IPS-18c (cell line): ENCODE data around the gene MBTPS1.

Experiments
- H3K4me3 ChIP-seq: 2 replicates; pipeline ENCODE4 v1.7.0; 2013; ENCODE audit warnings: low read depth, mild to moderate bottlenecking, low read length, moderate library complexity; ENCODE audit not compliant: insufficient read depth
- H3K9me3 ChIP-seq: one replicate; pipeline ENCODE4 v1.6.1; 2013; ENCODE audit warnings: mild to moderate bottlenecking, low read length, moderate library complexity; ENCODE audit not compliant: control insufficient read depth, insufficient read depth

MBTPS1 gene

DNA sequence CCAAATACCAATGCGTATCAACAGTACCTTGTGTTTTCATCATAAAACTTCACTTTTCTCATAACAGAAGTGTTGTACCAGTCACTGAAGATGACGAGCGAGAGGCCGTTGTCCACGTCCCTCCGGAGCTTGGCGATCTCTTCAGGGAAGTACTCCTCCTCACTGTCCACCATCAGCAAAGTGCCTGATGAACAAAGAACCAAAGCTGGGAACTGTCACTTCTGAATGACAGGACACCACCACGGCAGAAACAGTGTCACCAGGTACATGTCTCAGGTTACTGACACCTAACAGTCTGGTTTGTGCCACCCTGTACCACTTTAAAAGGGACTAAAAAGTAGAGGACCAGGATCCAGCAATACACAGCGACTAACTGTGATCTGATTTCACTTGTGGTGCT is 49.1 kb downstream of the MBTPS1 start:
- no peaks in the 10 kb centered on the region for H3K9me3 ChIP-seq
- no peak overlapping the region for H3K4me3 ChIP-seq

DNA sequence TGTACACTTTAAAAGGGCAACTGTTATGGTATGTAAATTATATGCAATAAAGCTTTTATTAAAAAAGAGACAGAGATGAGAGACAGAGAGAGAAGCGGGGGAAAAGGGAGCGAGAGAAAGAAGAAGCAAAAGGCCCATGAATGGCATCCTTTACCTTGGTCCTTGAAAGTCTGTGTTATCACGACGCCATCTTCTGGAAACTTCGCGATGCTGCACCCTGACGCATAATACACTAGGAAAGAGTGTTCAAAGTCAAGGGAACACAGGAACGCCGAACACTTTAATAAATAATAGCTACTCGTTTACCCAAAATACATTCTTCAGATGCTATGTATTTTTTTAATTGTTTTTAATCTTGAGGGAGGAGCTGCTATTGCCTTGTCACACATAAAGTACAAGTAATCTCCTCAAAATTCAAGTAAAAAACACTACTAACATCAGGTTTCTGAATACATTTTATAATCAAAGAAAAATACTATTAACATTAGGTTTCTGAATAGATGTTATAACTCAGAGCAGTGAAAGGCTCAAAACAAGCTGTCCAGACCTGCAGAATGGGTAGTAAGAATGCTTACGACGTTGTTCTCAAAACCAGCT is 51.1 kb downstream of the MBTPS1 start:
- Histone ChIP-seq H3K4me3 (no peak overlapping the region), H3K9me3 (no peaks in the 10 kb centered on the region)

DNA sequence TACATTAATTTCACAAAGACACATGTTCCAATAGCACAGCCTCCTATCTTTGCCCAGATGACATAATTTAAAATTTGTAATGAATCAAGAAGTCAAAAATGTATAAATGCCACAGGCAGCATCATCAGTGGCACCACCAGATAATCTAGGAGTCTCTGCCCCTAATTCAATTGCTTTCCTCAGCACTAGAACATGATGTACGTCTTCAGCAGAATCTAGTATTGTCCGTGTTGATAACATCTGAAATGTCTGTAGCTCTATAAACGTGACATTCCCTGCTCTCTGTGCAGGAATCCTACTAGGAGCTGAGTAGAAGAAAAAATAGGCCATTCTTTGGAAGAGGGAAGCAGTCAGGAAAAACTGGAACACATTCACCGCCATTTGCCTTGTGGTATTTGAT is 52.8 kb downstream of the MBTPS1 start:
- Histone ChIP-seq H3K9me3 (no peaks in the 10 kb centered on the region), H3K4me3 (no peak overlapping the region)

DNA sequence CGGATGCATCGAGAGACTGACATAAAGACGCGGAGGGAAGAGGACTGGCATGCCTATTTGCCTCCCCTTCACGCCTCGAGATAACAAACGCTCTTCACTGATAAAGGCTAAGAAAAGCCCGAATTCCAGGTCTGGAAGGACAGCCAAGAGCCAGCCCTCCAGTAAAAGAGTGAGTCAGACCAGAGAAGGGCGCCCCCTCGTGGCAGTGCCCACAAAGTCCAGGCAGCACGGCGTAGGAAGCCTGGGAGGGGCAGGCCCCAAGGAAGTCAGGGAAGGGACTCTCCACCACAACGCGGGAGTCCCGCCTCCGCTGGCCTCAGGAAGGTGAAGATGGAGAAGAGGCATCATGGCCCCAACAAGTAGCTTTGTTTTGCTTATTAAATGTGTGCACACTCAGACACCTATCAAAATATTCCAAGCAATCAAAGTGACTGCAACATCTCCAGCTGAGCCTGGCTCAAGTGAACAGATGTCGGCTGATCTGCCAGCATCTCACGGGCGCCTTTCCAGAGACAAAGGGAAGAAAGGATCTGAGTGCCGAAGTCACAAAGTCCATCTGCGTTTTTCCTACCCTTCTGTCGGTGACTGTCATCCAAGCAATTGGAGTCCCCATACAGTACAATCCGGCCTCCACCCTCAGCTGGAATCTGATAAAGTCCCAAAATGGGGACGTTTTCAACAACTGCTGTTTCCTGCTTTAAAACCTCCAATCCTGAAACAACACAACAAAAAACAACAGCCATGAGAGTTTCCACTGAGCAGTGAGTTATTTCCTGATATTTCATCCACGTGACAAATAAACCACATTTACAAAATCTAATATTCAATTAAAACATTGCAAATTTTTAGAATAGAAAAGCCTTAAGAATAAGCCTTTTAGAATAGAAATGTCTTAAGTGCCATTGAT is 53.8 kb downstream of the MBTPS1 start:
- Histone ChIP-seq H3K9me3 (no peaks in the 10 kb centered on the region), H3K4me3 (no peak overlapping the region)

DNA sequence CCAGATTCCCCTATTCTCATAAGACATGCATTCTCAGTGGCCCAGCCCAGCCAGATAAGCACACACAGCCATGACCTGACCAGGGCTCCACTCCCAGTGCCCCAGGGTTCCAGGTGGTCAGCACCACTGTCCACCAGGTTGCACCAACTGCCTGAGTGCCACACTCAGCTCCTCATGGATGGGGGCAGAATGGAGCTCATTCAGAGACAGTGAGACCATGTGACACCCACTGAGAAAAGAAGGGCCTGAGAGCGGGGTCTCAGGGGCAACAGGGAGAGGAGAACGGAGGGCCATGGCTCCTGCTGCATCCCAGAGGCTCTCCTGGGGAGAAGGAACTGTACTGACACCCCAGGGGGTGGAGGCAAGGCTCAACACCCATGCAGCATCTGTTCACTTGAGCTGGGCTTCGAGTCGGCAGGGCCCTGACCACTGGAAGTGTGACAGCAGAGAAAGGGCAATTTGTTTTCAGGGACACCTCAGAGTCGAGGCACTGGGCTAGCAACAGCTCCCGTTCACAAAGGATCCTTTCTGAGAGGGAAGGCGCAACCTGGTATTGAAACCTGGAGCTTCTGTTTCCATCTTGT is 55.4 kb downstream of the MBTPS1 start:
- H3K4me3 ChIP-seq: no peak overlapping the region
- no peaks in the 10 kb centered on the region for H3K9me3 ChIP-seq

DNA sequence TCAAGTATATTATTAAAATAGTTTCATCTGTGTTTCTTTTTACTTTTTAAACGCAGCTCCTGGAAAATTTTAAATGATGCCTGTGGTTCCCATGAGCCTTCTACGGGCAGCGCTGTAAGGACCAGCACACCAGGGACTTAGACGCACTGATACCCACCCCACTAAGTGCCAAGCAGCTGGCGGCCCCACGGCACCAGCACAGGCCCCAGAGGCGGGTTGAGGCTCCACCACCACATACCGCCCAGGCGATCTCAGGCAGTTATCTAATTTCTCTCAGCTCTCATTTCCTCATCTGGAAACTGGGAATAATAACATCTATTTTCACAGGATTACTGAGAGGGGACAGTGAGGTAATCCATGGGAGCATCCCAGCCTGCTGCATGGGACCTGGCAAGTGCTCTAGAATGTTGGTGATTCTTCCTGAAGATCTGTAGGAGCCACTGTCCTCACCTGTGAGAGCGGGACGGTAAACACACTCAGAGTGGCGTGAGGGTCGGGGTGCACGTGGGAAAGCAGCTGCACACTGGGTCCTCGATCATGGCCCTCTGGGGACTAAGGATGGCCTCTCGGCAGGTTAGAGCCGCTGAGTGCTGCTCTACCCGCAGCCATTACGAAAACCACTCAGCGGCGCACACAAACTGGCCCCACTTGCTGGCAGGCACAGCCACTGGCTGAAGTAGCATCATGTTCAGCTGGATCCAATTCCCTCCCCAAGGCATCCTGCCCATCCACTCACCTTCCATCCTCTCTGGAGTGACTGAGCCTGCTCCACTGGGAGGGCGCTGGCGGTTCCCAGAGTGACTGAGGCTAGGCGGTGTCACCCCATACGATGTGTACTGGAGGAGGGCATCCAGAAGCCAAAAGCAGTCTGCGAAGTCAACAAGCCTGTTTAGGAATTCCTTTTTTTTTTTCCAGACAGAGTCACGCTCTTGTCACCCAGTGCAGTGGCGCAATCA is 56.5 kb downstream of the MBTPS1 start:
- no peak overlapping the region for H3K4me3 ChIP-seq
- H3K9me3 ChIP-seq: no peaks in the 10 kb centered on the region

DNA sequence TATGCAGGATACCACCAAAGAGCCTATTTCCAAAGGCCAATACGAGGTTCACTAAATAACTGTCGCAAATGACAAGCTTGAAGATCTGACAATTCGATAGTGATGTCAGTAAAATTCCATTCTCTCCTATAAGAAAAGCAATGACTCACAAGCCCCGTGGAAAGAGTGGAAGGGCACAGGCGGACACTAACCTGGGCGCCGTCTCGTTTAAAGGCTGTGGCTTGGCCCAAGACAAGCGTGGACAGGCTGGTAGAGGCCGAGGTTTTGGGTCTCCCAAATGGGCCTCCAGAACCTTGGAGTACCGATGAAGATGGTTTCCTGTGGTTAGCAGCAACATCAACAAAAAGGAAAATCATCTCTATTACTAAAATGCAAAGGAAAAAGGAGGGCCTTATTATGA is 57.6 kb downstream of the MBTPS1 start:
- Histone ChIP-seq H3K9me3 (no peaks in the 10 kb centered on the region), H3K4me3 (no peak overlapping the region)

DNA sequence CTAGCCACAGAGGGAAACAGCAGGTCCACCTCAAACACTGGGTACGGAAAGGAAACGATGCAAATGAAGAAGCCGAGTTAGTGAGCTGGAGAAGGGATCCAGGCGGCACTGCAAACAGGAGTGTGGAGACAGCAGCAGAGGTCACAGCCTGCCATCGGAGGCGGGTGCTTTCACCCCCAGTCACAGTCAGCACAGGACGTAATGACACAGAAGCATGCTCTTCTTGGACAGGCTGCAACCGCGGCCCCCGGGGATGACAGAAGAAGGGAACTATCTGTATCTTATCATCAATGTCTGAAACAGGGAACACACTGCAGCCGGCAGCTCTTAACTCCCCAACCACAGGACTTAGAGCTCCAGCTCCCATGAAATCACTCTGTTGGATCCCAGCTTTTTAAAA is 58.1 kb downstream of the MBTPS1 start:
- Histone ChIP-seq H3K4me3 (no peak overlapping the region), H3K9me3 (no peaks in the 10 kb centered on the region)

DNA sequence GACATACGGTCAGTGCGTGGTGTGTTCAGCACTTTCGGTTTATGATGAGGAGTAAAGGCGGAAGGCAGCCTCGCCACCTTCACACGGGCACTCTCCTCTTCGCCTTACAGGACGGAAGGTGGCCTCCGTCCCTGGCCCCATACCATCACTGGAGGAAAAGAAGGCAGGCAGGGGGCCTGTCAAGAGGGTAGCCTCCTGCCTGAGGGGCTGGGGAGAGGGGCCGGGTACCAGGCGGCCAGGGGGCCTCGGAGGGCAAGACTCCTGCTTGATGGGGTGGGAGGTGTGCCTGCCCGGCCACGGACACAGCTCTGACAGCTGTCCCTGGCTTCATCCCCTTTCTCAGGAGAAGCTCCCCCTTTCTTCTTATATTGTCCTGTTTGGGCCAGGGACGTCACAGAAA is 58.5 kb downstream of the MBTPS1 start:
- H3K9me3 ChIP-seq: no peaks in the 10 kb centered on the region
- no peak overlapping the region for H3K4me3 ChIP-seq

DNA sequence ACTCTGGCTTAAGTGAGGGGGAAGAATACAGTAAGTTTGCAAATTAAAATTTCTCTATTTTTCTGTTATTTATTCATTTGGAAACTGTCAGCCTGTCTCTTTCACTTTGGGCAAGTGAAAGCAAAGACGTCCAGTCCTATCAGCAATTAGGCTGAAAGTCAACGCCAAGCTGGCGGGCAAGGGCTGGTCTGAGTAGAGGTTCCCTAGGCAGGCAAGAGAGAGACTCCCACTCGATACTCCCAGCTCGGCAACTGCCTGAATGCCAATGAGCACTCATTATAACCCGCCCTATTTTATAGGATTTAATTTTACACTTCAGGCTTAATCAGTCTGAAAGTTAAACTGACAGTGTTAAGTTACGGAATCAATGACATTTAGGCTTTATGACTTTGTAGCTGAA is 59.8 kb downstream of the MBTPS1 start:
- no peak overlapping the region for H3K4me3 ChIP-seq
- H3K9me3 ChIP-seq: no peaks in the 10 kb centered on the region

DNA sequence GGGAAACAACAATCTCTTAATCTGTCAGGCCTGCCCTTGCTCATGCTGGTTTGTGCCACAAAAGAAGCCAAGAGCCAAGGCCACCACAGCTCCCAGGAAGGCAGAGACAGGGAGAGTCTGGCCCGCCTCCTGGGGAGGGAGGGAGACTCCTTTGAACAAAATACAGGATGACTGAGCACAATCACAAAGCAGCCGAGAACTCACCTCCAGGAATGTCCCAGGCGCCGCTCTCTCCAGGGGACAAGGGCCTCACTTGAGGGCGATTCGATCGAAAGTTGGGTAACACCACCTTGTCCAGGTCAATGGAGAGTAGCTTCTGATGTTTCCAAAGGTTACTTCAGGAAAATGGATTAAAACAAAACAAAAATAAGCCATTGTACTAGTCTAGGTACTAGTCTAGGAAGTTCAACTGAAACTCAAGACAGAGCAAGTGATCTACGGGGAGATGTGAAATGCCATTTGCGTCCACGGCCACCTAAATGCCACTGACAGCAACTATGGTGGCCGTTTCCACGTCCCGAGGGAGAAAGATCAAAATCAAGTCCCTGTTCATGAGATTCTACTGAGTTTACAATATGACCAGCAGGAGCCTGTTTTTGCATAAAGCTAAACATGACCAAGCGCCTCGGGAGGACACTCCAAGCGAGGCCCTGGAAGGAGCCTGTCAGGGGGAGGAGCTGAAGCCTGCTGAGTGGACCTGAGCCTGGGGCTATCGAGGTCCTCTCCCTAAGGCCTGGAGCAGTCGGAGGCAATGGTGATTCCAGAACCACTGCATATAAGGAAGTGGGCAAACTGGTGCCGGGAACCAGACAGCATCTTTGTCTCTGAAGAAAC is 60.7 kb downstream of the MBTPS1 start:
- Histone ChIP-seq H3K4me3 (no peak overlapping the region), H3K9me3 (no peaks in the 10 kb centered on the region)

DNA sequence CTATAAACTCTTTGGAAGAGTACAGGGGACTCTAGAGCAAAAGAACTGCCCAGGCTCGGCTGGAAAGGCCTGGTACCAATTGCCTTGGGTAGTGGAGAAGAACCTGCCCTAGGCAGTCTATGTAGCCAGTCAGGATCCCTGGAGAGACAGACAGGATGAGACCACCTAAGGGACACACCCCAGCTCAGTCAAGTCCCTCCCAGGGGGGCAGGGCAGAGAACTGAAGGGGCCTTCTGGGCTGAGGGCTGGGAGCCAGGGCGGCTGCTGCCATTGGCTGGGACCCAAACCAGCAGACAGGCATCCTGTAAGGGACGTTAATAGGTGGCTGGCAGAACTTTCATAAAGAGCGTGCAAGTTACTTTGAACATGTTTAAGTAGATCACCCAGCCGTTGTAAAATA is 61.4 kb downstream of the MBTPS1 start:
- Histone ChIP-seq H3K4me3 (no peak overlapping the region), H3K9me3 (no peaks in the 10 kb centered on the region)

DNA sequence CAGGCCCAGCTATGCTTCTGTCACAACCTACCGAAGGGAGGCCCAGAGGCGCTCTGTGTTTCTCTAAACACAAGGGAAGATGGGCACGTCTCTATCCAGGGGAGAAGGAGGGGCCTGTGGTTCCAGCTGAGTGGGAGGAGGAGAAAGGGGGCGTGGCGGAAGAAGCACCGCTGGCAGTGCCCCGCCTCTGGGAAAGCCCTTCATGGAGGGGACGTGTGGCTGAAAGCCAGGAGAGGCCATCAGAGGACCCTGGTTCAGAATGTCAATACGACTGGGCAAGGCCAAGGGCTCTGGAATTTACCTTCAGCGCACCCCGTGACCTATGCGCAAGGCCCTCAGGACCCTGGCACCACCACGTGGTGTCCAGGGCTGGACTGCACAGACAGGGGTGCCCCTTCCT is 61.8 kb downstream of the MBTPS1 start:
- no peak overlapping the region for H3K4me3 ChIP-seq
- no peaks in the 10 kb centered on the region for H3K9me3 ChIP-seq

DNA sequence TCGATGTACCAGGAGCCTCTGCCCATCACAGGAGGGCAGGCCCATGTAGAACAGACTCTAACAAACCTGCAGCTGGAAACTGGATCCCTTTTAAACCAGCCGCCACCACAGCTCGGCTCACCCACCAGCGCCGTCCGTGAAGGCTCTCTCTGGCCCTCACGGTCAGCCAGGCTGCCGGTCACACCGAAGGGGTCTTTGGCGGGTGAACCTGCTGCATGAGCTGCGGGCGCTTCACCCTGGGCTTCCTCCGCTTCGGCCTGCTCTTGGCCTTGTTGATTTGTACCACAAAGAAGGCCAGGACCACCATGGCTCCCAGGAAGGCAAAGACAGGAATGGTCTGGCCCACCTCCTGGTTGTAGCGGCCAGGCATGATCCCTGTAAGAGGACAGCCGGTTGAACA is 62.5 kb downstream of the MBTPS1 start:
- Histone ChIP-seq H3K9me3 (no peaks in the 10 kb centered on the region), H3K4me3 (no peak overlapping the region)

DNA sequence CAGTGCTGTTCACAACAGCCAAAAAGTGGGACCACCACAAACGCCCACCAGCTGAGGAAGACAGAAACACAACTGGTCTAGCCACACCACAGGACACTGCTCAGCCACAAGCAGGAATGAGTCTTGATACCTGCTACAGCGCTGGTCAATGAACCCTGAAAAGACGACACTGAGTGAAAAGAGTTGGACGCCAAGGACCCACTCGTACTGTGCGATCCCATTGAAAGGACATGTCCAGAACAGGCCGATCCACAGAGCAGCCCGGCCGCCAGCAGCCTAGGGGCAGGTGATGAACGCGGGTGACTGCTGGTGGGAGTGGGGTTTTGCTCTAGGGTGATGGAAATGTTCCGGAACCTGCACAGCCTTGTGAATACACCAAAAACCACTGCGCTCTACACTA is 63.5 kb downstream of the MBTPS1 start:
- Histone ChIP-seq H3K4me3 (no peak overlapping the region), H3K9me3 (no peaks in the 10 kb centered on the region)

DNA sequence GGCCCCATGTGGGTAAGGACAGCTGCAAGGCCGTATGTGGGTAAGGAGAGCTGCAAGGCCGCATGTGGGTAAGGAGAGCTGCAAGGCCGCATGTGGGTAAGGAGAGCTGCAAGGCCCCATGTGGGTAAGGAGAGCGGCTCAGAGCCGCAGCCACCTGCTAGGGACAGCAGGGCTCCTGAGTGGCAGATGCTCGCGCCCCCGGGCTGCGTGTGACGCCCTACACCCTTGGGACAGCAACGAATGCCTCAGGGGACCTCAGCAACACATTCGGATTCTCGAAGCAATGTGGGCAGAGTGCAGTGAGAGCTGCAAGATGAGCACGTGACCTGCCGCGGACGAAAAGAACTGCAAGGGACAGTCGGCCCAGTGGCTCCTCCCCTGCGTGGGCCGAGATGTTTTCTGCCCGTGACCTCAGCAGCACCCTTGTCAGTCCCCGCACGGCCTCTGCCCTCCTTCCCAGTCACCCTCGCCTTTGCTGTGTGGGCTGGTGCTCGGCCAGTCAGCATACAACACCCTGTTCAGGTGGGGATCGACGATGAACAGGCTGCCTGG is 64.6 kb downstream of the MBTPS1 start:
- no peaks in the 10 kb centered on the region for H3K9me3 ChIP-seq
- no peak overlapping the region for H3K4me3 ChIP-seq
